CD4-positive, alpha-beta T cell (primary cell): ENCODE measurements around the gene CASTOR1. TPM values are rescaled to one million over a fixed set of nuclear protein-coding genes. Genes with fewer than 3 reads are reported as not detected.

ENCODE experiments used
- ATAC-seq: fragments of 200-7000 bp; cut with Tn5 transposase; one replicate; pipeline ENCODE4 v1.10.0; 2022; ENCODE audit warnings: mild to moderate bottlenecking; ENCODE audit not compliant: poor library complexity
- CTCF ChIA-PET: fragments of 350-600 bp; sonication (Branson Sonifier 250); formaldehyde crosslinking; loops from one replicate; lab custom pipeline; 2021; ENCODE audit warnings: antibody characterized with exemption, inconsistent platforms; lab: Charles Lee
- POLR2A ChIA-PET: fragments of 350-600 bp; sonication (Branson Sonifier 250); formaldehyde crosslinking; loops from one replicate; lab custom pipeline; 2021; ENCODE audit warnings: antibody characterized with exemption, inconsistent platforms; lab: Charles Lee
- DNase-seq, 14 experiments: peaks; one replicate each; pipeline ENCODE4 v3.0.0-alpha.2; 2013 to 2020; ENCODE audit warnings: mixed read lengths in 2 of 14
- H3K27ac ChIP-seq, 2 donors: one replicate each; pipeline versions ENCODE4 v1.5.1 to v1.7.0; 2013; ENCODE audit warnings: low read length in 2 of 2, low read depth in 1 of 2, mild to moderate bottlenecking in 1 of 2
- H3K27me3 ChIP-seq, 2 experiments: 1 replicate in 1 of 2; 2 replicates in 1 of 2; pipeline versions ENCODE4 v1.6.1 to v1.7.0; 2013; ENCODE audit warnings: low read length in 2 of 2, control low read depth in 1 of 2, mild to moderate bottlenecking in 1 of 2, moderate library complexity in 1 of 2; ENCODE audit not compliant: insufficient read depth in 2 of 2, control insufficient read depth in 1 of 2
- H3K36me3 ChIP-seq: one replicate; pipeline ENCODE4 v1.6.1; 2013; ENCODE audit warnings: low read length, control low read depth; ENCODE audit not compliant: insufficient read depth
- H3K4me1 ChIP-seq: one replicate; pipeline ENCODE4 v1.6.1; 2013; ENCODE audit warnings: low read length, control low read depth; ENCODE audit not compliant: insufficient read depth
- H3K4me3 ChIP-seq: one replicate; pipeline ENCODE4 v1.5.1; 2013; ENCODE audit warnings: mild to moderate bottlenecking, low read length, moderate library complexity
- H3K9me3 ChIP-seq, 2 experiments: 1 replicate in 1 of 2; 2 replicates in 1 of 2; pipeline versions ENCODE4 v1.6.1 to v1.7.0; 2013; ENCODE audit warnings: low read length in 2 of 2, mild to moderate bottlenecking in 2 of 2, control low read depth in 1 of 2, moderate library complexity in 1 of 2; ENCODE audit not compliant: control insufficient read depth in 1 of 2, insufficient read depth in 1 of 2
- H3K27ac Mint-ChIP-seq: one replicate; pipeline ENCODE4 v1.8.0; 2020; ENCODE audit warnings: mixed read lengths
- H3K27me3 Mint-ChIP-seq: one replicate; pipeline ENCODE4 v1.8.0; 2021; ENCODE audit warnings: mixed read lengths
- H3K36me3 Mint-ChIP-seq: one replicate; pipeline ENCODE4 v1.8.0; 2021; ENCODE audit warnings: low read depth, mixed read lengths
- H3K4me1 Mint-ChIP-seq: one replicate; pipeline ENCODE4 v1.8.0; 2021; ENCODE audit warnings: low read depth, mixed read lengths
- H3K4me3 Mint-ChIP-seq: one replicate; pipeline ENCODE4 v1.8.0; 2020; ENCODE audit warnings: mild to moderate bottlenecking, mixed read lengths
- H3K9me3 Mint-ChIP-seq: one replicate; pipeline ENCODE4 v1.8.0; 2020; ENCODE audit warnings: mixed read lengths
- CTCF ChIP-seq: fragments of 200-600 bp; IDR thresholded peaks from one replicate; pipeline ENCODE4 v1.8.0; 2022; ENCODE audit warnings: antibody characterized with exemption, mild to moderate bottlenecking
- intact Hi-C, 2 experiments: fragments of 100-400 bp; cut with DNase I in 1 of 2; cut with micrococcal nuclease in 1 of 2; formaldehyde crosslinking; loops; one replicate each; pipeline versions ENCODE4 v1.15.1 to v1.9.0; 2023 to 2025; cut with DNase I, micrococcal nuclease
- total RNA-seq, 174 experiments: library from RNA in 2 of 174; stranded (reverse) in 2 of 174; gene quantifications; one replicate each; pipeline ENCODE4 v1.2.3 and lab custom pipeline; 2021 to 2026

The CASTOR1 gene
- total RNA-seq, 2 experiments from 2014 or later = 7.9 to 8.8 TPM

- Histone ChIP-seq H3K4me3 (peak overlapping the region; percentile 94), H3K36me3 (peaks cover 26% of the 10 kb centered on the region), H3K9me3 (no peaks in the 10 kb centered on the region), H3K27me3 (no peaks in the 10 kb centered on the region), H3K27ac (peak overlapping the region; percentile 90 to 99), H3K4me1 (peaks cover 65% of the 10 kb centered on the region)
- peaks cover 54% of the 10 kb centered on the region for H3K4me1 Mint-ChIP-seq
- peak in 1 of 14 experiments; percentile 43 for DNase-seq
- H3K27ac Mint-ChIP-seq = peak overlapping the region; percentile 99
- CTCF ChIA-PET = interaction anchor here (0.8 to 3.2 kb wide), 2 partner anchors 22 to 122 kb away, joined by 3 to 28 read pairs; partner anchors contain the start of gene RNF215
- H3K4me3 Mint-ChIP-seq = peak overlapping the region; percentile 95
- H3K9me3 Mint-ChIP-seq = no peaks in the 10 kb centered on the region
- intact Hi-C loops = loop anchor here in 1 of 2 experiments (5.0 kb wide), 1 partner anchor 158 kb away; no protein-coding TSS in a partner anchor
- ATAC-seq = no peak
- H3K36me3 Mint-ChIP-seq = peaks cover 23% of the 10 kb centered on the region
- POLR2A ChIA-PET = interaction anchor here (0.5 to 3.1 kb wide), 5 partner anchors 12 to 511 kb away, joined by 3 to 9 read pairs (median 3); partner anchors contain the start of genes CASTOR1, CCDC157 and SF3A1
- H3K27me3 Mint-ChIP-seq = no peaks in the 10 kb centered on the region
- TF ChIP-seq CTCF = no peak
These were observed 24.1 kb downstream of the CASTOR1 start for GRCh38 chr22:30265131-30265720.

- intact Hi-C loops = loop anchor here (1.0 to 2.0 kb wide), 5 partner anchors 22 to 163 kb away; partner anchors contain the start of gene RNF215 (in 1 of the 2)
- no peak overlapping the region for H3K4me3 Mint-ChIP-seq
- H3K36me3 ChIP-seq = peaks cover 22% of the 10 kb centered on the region
- no peak overlapping the region for H3K27ac Mint-ChIP-seq
- POLR2A ChIA-PET = interaction anchor here (1.1 to 2.2 kb wide), 2 partner anchors 19 to 24 kb away, joined by 4 to 11 read pairs; no protein-coding TSS in a partner anchor
- H3K27me3 Mint-ChIP-seq = no peaks in the 10 kb centered on the region
- peaks cover 14% of the 10 kb centered on the region for H3K36me3 Mint-ChIP-seq
- ATAC-seq = no peak
- DNase-seq = no peak
- no peaks in the 10 kb centered on the region for H3K9me3 Mint-ChIP-seq
- peaks cover 54% of the 10 kb centered on the region for H3K4me1 Mint-ChIP-seq
- H3K4me1 ChIP-seq = peaks cover 65% of the 10 kb centered on the region
- no peaks in the 10 kb centered on the region for H3K27me3 ChIP-seq
- no peaks in the 10 kb centered on the region for H3K9me3 ChIP-seq
- CTCF ChIA-PET = interaction anchor here (0.6 to 3.2 kb wide), 8 partner anchors 11 to 159 kb away, joined by 3 to 28 read pairs (median 4); no protein-coding TSS in a partner anchor
- H3K27ac ChIP-seq = no peak overlapping the region
- TF ChIP-seq CTCF = no peak
- H3K4me3 ChIP-seq = no peak overlapping the region
These were observed 25.4 kb downstream of the CASTOR1 start for GRCh38 chr22:30263883-30264282.

GRCh38 chr22:30262917-30263741, 26.2 kb downstream of the CASTOR1 start:
- Histone ChIP-seq H3K9me3 (no peaks in the 10 kb centered on the region), H3K27me3 (no peaks in the 10 kb centered on the region), H3K4me1 (peaks cover 60% of the 10 kb centered on the region), H3K4me3 (peak overlapping the region; percentile 21), H3K27ac (peak overlapping the region in 1 of 2 donors; percentile 14), H3K36me3 (peaks cover 18% of the 10 kb centered on the region)
- Mint-ChIP-seq H3K4me3 (peak overlapping the region; percentile 81), H3K4me1 (peaks cover 49% of the 10 kb centered on the region), H3K27ac (peak overlapping the region; percentile 81), H3K36me3 (peaks cover 14% of the 10 kb centered on the region), H3K27me3 (no peaks in the 10 kb centered on the region), H3K9me3 (no peaks in the 10 kb centered on the region)
- peak; percentile 100 for TF ChIP-seq CTCF
- POLR2A ChIA-PET = interaction anchor here (1.0 to 2.2 kb wide), 4 partner anchors 20 to 93 kb away, joined by 3 to 11 read pairs (median 4); partner anchors contain the start of genes CCDC157 and SF3A1
- DNase-seq (peak; percentile 68 to 89 (median 76)), ATAC-seq (no peak)
- intact Hi-C loops = loop anchor here (1.0 to 2.0 kb wide), 5 partner anchors 23 to 164 kb away; partner anchors contain the start of gene RNF215 (in 1 of the 2)
- CTCF ChIA-PET = interaction anchor here (0.6 to 3.2 kb wide), 11 partner anchors 12 to 160 kb away, joined by 3 to 28 read pairs (median 3); partner anchors contain the start of gene RNF215
